Loucy (cell line): Measurements from ENCODE around the gene RTL1.

ENCODE experiments used
- H2AFZ ChIP-seq: fragments of 200-600 bp; sonication (generic); 2 replicates; pipeline ENCODE4 v1.6.0; 2016; ENCODE audit warnings: antibody characterized with exemption, mild to moderate bottlenecking, low read length, moderate library complexity
- H3F3A ChIP-seq: fragments of 200-600 bp; 2 replicates; pipeline ENCODE4 v1.6.0; 2016; ENCODE audit warnings: antibody characterized with exemption, low read depth, mild to moderate bottlenecking
- H3K27me3 ChIP-seq: fragments of 200-600 bp; sonication (generic); 2 replicates; pipeline ENCODE4 v1.6.1; 2014; ENCODE audit warnings: low read length, mild to moderate bottlenecking; ENCODE audit not compliant: insufficient read depth, poor library complexity, severe bottlenecking
- H3K36me3 ChIP-seq: fragments of 200-600 bp; sonication (generic); 2 replicates; pipeline ENCODE4 v1.6.1; 2016; ENCODE audit warnings: low read length; ENCODE audit not compliant: insufficient read depth
- H3K4me1 ChIP-seq: fragments of 200-600 bp; sonication (generic); 2 replicates; pipeline ENCODE4 v1.5.1; 2014; ENCODE audit warnings: low read length, mild to moderate bottlenecking; ENCODE audit not compliant: insufficient read depth, poor library complexity, severe bottlenecking
- H3K4me2 ChIP-seq: fragments of 200-600 bp; sonication (generic); 2 replicates; pipeline ENCODE4 v1.6.0; 2014; ENCODE audit warnings: antibody characterized with exemption, low read length, low read depth, mild to moderate bottlenecking; ENCODE audit not compliant: poor library complexity, severe bottlenecking
- H3K4me3 ChIP-seq: fragments of 200-600 bp; sonication (generic); 2 replicates; pipeline ENCODE4 v1.5.1; 2014; ENCODE audit warnings: low read length, mild to moderate bottlenecking, mixed read lengths; ENCODE audit not compliant: poor library complexity, severe bottlenecking
- H3K79me2 ChIP-seq: fragments of 200-600 bp; sonication (generic); 2 replicates; pipeline ENCODE4 v1.6.1; 2014; ENCODE audit warnings: low read length; ENCODE audit not compliant: insufficient read depth
- H3K9ac ChIP-seq: fragments of 200-600 bp; sonication (generic); 2 replicates; pipeline ENCODE4 v1.6.0; 2014; ENCODE audit warnings: mild to moderate bottlenecking, low read depth, low read length, moderate library complexity; ENCODE audit not compliant: poor library complexity, severe bottlenecking
- H3K9me2 ChIP-seq: fragments of 200-600 bp; sonication (generic); replicated peaks from 2 replicates; pipeline ENCODE4 v1.6.1; 2016; ENCODE audit warnings: low read depth, low read length, mixed read lengths
- H3K9me3 ChIP-seq: fragments of 200-600 bp; sonication (generic); 2 replicates; pipeline ENCODE4 v1.6.1; 2014; ENCODE audit warnings: mild to moderate bottlenecking, antibody characterized with exemption, low read length, low read depth; ENCODE audit not compliant: insufficient read depth
- H4K20me1 ChIP-seq: fragments of 200-600 bp; sonication (generic); 2 replicates; pipeline ENCODE4 v1.6.0; 2014; ENCODE audit warnings: antibody characterized with exemption, low read length, mild to moderate bottlenecking; ENCODE audit not compliant: insufficient read depth, poor library complexity, severe bottlenecking
- EZH2phosphoT487 ChIP-seq: fragments of 200-600 bp; IDR thresholded peaks from 2 replicates; pipeline ENCODE4 v1.6.1; 2018; ENCODE audit warnings: antibody characterized with exemption, mild to moderate bottlenecking, moderate library complexity, borderline replicate concordance
- TF ChIP-seq, protein P1 (sequence below): fragments of 200-600 bp; sonication (generic); conservative IDR thresholded peaks from 2 replicates; pipeline ENCODE4 v1.5.1; 2014; ENCODE audit warnings: mild to moderate bottlenecking, antibody characterized with exemption, low read length

Gene RTL1

DNA sequence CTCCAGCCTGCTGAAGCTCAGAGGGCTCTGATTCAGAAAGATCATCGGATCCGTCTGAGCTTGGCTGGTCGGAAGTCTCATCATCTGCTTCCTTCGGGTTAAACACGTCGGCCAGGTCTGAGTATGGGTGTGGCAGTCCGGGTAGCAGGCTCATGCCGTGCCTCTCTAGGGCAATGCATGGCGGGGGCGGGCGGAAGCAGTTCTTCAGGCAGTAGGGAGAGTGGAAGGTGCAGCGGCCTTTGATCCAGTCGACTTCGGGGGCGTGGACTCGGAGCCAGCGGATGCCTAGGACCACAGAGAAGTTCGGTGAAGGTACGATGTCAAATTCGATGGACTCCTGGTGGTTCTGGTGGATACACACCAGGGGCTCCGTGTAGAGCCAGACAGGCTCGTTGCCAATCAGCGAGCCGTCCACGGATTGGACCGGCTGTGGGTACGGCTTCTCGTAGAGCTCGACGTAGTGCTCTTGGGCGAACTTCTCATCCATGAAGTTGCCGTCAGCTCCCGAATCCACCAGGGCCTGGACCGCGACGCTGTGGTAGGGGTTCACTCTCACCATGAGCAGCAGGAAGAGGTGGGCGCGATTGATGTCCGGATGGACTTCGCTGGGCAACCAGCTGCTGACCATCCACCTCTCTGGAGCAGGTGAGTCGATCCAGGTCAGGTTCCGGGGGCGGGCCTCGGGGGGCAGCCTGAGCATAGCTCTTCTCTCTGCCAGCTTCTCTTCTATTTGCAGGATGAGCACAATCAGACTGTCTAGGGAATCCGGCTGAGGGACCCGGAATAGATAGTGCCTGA lies 20.3 kb downstream of the RTL1 start:
- no peaks in the 10 kb centered on the region for H3F3A ChIP-seq
- H3K4me1 ChIP-seq = no peaks in the 10 kb centered on the region
- no peak overlapping the region for H3K9ac ChIP-seq
- H2AFZ ChIP-seq = no peak overlapping the region
- no peaks in the 10 kb centered on the region for H3K9me3 ChIP-seq
- H3K4me2 ChIP-seq = no peak overlapping the region
- no peaks in the 10 kb centered on the region for H3K79me2 ChIP-seq
- H3K9me2 ChIP-seq = no peaks in the 10 kb centered on the region
- no peaks in the 10 kb centered on the region for H4K20me1 ChIP-seq
- no peak overlapping the region for H3K4me3 ChIP-seq
- no peaks in the 10 kb centered on the region for H3K36me3 ChIP-seq
- no peaks in the 10 kb centered on the region for H3K27me3 ChIP-seq
- TF ChIP-seq, protein P1, sequence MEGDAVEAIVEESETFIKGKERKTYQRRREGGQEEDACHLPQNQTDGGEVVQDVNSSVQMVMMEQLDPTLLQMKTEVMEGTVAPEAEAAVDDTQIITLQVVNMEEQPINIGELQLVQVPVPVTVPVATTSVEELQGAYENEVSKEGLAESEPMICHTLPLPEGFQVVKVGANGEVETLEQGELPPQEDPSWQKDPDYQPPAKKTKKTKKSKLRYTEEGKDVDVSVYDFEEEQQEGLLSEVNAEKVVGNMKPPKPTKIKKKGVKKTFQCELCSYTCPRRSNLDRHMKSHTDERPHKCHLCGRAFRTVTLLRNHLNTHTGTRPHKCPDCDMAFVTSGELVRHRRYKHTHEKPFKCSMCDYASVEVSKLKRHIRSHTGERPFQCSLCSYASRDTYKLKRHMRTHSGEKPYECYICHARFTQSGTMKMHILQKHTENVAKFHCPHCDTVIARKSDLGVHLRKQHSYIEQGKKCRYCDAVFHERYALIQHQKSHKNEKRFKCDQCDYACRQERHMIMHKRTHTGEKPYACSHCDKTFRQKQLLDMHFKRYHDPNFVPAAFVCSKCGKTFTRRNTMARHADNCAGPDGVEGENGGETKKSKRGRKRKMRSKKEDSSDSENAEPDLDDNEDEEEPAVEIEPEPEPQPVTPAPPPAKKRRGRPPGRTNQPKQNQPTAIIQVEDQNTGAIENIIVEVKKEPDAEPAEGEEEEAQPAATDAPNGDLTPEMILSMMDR = no peak
- no peak for TF ChIP-seq EZH2phosphoT487

DNA sequence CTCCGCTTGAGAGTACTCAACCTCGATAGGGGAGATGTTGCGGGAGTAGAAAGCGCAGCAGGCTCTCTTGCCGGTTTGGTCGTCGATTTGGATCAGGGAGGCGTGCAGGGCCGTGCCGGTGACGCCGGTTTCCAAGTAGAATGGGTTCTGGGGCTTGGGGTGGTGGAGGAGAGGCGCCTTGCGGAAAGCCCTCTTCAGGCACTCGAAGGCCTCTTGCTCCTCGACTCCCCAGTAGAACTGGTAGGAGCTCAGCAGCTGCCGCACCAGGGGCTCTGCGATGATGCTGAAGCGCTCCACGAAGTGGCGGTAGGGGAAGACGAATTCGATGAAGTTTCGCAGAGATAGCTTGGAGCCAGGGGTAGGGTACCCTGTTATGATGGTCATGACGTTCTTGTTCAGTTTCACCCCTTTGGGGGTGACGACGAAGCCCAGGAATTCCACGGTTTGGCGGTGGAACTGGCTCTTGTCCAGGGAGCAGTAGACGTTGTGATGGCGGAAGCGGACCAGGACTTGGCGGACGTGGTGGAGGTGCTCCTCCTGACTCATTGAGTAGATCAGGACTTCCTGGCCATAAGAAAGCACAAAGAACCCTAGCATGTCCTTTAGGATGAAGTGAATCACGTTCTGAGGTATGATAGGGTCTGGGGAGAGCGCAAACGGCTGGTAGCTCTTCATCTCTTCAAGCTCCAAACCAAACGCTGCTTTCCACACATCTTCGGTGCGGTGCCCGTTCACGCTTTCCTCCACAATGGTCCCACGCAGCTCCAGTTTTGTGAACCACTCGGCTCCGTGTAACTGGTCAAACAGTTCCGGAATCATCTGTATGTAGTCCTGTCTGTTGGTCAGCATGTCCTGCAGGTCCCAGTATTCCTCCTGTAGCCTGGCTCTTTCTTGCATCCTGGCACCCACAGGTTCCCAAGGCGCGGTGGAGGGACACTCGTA lies 21.2 kb downstream of the RTL1 start:
- Histone ChIP-seq H3F3A (no peaks in the 10 kb centered on the region), H3K27me3 (no peaks in the 10 kb centered on the region), H4K20me1 (no peaks in the 10 kb centered on the region), H3K4me1 (no peaks in the 10 kb centered on the region), H3K9me2 (no peaks in the 10 kb centered on the region), H3K79me2 (no peaks in the 10 kb centered on the region), H3K4me2 (no peak overlapping the region), H3K9ac (no peak overlapping the region), H3K4me3 (no peak overlapping the region), H2AFZ (no peak overlapping the region), H3K36me3 (no peaks in the 10 kb centered on the region), H3K9me3 (no peaks in the 10 kb centered on the region)
- TF ChIP-seq, protein P1 = no peak
- TF ChIP-seq EZH2phosphoT487 = no peak

DNA sequence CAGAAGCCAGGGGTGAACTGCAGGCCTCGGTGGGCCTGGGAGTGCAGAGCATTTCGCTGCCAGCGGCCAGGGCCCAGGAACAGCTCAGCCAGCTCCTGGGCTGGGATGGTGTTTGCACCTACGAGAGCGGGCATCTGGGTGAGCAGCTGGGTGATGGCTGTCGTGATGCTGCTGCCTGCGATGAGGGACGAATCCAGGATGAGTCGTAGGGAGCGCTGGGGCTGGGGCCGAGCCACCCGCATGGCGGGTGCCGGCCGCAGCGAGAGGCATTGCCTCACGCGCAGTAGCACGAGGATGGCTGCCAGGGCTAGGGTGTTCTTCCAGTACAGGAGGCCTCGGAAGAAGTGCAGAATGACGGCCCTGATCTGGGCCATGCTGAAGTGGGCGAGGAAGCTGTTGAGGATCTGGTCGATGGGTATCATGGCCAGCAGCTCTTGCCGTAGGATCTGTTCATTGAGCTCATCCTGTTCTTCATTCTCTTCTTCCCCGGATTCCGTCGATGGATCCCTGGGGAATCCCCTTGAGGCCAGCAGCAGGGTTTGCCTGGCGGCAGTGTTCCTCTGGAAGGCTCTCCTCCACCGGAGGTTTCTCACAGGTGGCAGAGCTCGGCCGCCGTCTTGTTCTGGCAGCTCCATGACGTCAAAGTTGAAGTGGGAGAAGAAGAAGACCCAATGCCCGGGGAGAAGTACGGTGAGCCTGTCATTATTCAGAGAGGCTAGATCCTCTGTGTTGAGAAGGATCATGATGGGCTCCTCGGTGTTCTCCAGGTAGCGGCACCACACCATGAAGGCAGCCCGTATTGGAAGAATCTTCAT lies 22.1 kb downstream of the RTL1 start:
- no peak overlapping the region for H3K4me2 ChIP-seq
- no peaks in the 10 kb centered on the region for H3K4me1 ChIP-seq
- no peaks in the 10 kb centered on the region for H3K9me2 ChIP-seq
- no peak overlapping the region for H2AFZ ChIP-seq
- no peaks in the 10 kb centered on the region for H3F3A ChIP-seq
- H3K9me3 ChIP-seq = no peaks in the 10 kb centered on the region
- no peak overlapping the region for H3K4me3 ChIP-seq
- H3K79me2 ChIP-seq = no peaks in the 10 kb centered on the region
- H4K20me1 ChIP-seq = no peaks in the 10 kb centered on the region
- no peaks in the 10 kb centered on the region for H3K36me3 ChIP-seq
- H3K9ac ChIP-seq = no peak overlapping the region
- TF ChIP-seq, protein P1 = no peak
- no peak for TF ChIP-seq EZH2phosphoT487
- H3K27me3 ChIP-seq = no peaks in the 10 kb centered on the region
